Measurements from ENCODE around the gene ERP27. TPM values are rescaled to one million over a fixed set of nuclear protein-coding genes. Genes with fewer than 3 reads are reported as not detected.

Gene ERP27
- total RNA-seq, 4 donors from 2014 or later, result 0.57 to 5.5 (median 1.9) TPM; not detected in 1

- no peak overlapping the region for H3K4me3 ChIP-seq
- peaks cover 0 to 4% (median 0%) of the 10 kb centered on the region in 3 donors for H3K4me1 ChIP-seq
- no peak overlapping the region for H3K27ac ChIP-seq
- TF ChIP-seq, protein P1, sequence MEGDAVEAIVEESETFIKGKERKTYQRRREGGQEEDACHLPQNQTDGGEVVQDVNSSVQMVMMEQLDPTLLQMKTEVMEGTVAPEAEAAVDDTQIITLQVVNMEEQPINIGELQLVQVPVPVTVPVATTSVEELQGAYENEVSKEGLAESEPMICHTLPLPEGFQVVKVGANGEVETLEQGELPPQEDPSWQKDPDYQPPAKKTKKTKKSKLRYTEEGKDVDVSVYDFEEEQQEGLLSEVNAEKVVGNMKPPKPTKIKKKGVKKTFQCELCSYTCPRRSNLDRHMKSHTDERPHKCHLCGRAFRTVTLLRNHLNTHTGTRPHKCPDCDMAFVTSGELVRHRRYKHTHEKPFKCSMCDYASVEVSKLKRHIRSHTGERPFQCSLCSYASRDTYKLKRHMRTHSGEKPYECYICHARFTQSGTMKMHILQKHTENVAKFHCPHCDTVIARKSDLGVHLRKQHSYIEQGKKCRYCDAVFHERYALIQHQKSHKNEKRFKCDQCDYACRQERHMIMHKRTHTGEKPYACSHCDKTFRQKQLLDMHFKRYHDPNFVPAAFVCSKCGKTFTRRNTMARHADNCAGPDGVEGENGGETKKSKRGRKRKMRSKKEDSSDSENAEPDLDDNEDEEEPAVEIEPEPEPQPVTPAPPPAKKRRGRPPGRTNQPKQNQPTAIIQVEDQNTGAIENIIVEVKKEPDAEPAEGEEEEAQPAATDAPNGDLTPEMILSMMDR (IDR thresholded peaks at IDR 0.05), result peak in 1 of 6 experiments; percentile 30
- TF ChIP-seq POLR2A (IDR thresholded peaks at IDR 0.05), result no peak
- H3K27me3 ChIP-seq, result no peaks in the 10 kb centered on the region
- DNase-seq, result no peak
- WGBS, 2 donors, result 65 to 83% methylated on average over 5 to 6 of the region's 6 CpGs
- peaks cover 0 to 2% (median 0%) of the 10 kb centered on the region in 3 donors for H3K36me3 ChIP-seq
- intact Hi-C loops (cut with DNase I), result no loop called here
- no peaks in the 10 kb centered on the region for H3K9me3 ChIP-seq
Measured at GRCh38 chr12:14936224-14936861, 2.0 kb downstream of the ERP27 start.

- TF ChIP-seq, protein P1 (IDR thresholded peaks at IDR 0.05), result no peak
- TF ChIP-seq POLR2A (IDR thresholded peaks at IDR 0.05), result no peak
- intact Hi-C loops (cut with DNase I), result no loop called here
- no peak overlapping the region for H3K27ac ChIP-seq
Measured at GRCh38 chr12:14935031-14935430, 3.3 kb downstream of the ERP27 start.

GRCh38 chr12:14934511-14934910 lies 3.8 kb downstream of the ERP27 start:
- WGBS, 2 donors, result 90 to 97% methylated on average over 2 of the region's 2 CpGs
- no peaks in the 10 kb centered on the region for H3K27me3 ChIP-seq
- no peak overlapping the region for H3K27ac ChIP-seq
- TF ChIP-seq, protein P1 (IDR thresholded peaks at IDR 0.05), result no peak
- no peak for TF ChIP-seq POLR2A (IDR thresholded peaks at IDR 0.05)
- intact Hi-C loops (cut with DNase I), result no loop called here
- no peaks in the 10 kb centered on the region for H3K9me3 ChIP-seq
- H3K36me3 ChIP-seq, result no peaks in the 10 kb centered on the region
- no peak overlapping the region for H3K4me3 ChIP-seq
- no peak for DNase-seq
- peaks cover 0 to 16% (median 4%) of the 10 kb centered on the region in 3 donors for H3K4me1 ChIP-seq

More at GRCh38 chr12:14935031-14935430, 3.3 kb downstream of the ERP27 start:
- H3K4me3 ChIP-seq, result no peak overlapping the region
- peaks cover 0 to 13% (median 0%) of the 10 kb centered on the region in 3 donors for H3K4me1 ChIP-seq
- H3K9me3 ChIP-seq, result no peaks in the 10 kb centered on the region
- WGBS, 2 donors, result 61 to 68% methylated on average over 4 of the region's 4 CpGs
- no peak for DNase-seq
- H3K36me3 ChIP-seq, result no peaks in the 10 kb centered on the region
- no peaks in the 10 kb centered on the region for H3K27me3 ChIP-seq

DNA sequence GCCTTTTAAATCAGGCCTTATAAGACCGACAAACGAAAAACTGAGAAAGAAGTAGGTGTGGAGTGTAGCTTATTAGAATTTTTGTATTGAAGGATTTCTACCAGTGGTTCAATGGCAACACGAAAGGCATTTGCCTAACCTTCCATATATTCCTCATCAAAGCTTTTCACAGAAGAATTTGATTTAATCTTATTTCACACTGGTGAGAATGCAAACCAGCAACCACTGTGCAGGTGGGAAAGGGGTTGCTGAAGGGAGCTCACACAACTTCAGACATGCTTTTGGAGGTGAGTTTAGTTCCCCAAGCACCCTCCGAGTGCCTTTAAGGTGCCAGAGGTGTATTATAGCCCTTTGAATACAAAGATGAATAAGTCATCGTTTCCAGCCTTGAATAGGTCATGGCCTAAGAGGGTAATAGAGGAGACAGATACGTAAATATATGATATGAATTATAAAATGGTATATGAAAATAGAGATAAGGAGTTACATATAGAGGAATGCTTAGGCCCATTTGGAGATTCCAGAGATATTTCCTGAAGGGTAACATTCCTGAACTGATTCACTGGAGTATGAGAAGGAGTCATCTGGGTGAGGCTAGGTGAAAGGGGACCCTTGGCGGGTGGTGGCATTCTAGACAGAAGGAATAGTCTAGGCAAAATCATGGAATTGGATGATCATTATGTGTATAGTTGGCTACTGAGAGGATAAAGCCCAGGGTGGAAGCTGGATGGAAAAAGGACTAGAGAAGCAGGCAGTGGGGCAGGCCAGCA lies 6.4 kb downstream of the ERP27 start:
- intact Hi-C loops (cut with DNase I), result no loop called here
- H3K4me1 ChIP-seq, result peaks cover 9 to 27% (median 9%) of the 10 kb centered on the region in 3 donors
- TF ChIP-seq POLR2A (IDR thresholded peaks at IDR 0.05), result no peak
- TF ChIP-seq, protein P1 (IDR thresholded peaks at IDR 0.05), result no peak
- no peak overlapping the region for H3K4me3 ChIP-seq
- H3K36me3 ChIP-seq, result no peaks in the 10 kb centered on the region
- no peaks in the 10 kb centered on the region for H3K27me3 ChIP-seq
- H3K27ac ChIP-seq, result no peak overlapping the region
- DNase-seq, result no peak
- H3K9me3 ChIP-seq, result no peaks in the 10 kb centered on the region
- 90 to 96% methylated on average over 7 of the region's 7 CpGs for whole genome bisulfite sequencing, 2 donors

DNA sequence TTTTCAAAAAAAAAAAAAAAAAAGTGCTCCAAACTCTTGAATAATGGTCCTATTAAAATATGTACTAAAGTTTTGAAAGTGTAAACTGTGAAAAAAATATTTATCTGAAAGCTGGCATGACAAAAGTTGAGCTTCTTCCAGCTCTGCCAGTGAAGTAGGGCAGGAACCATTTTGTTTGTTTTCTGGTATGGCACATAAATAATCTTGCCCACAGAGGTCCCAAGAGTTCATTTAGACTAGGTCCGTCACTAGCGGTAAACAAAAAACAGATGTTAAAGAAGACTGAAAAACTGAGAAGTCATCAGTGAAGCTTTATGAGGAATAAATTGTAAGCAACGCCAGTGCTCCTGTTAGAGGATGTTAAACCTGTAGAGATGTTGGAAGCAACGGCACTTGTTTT lies 7.0 kb downstream of the ERP27 start:
- Histone ChIP-seq H3K4me1 (peaks cover 9 to 27% (median 9%) of the 10 kb centered on the region in 3 donors), H3K27ac (no peak overlapping the region), H3K27me3 (no peaks in the 10 kb centered on the region), H3K4me3 (no peak overlapping the region), H3K36me3 (no peaks in the 10 kb centered on the region), H3K9me3 (no peaks in the 10 kb centered on the region)
- TF ChIP-seq, protein P1 (IDR thresholded peaks at IDR 0.05), result no peak
- no peak for TF ChIP-seq POLR2A (IDR thresholded peaks at IDR 0.05)
- WGBS, 2 donors, result 79 to 83% methylated on average over 4 of the region's 4 CpGs
- DNase-seq, result no peak
- intact Hi-C loops (cut with DNase I), result no loop called here

Data from esophagus squamous epithelium (tissue), 5 donors.